CD4-positive, alpha-beta memory T cell (primary cell): ENCODE data around the gene KIF18B. TPM values are rescaled to one million over a fixed set of nuclear protein-coding genes. Genes with fewer than 3 reads are reported as not detected.

Experiments
- CTCF ChIA-PET: fragments of 350-600 bp; sonication (Branson Sonifier 250); formaldehyde crosslinking; loops from one replicate; lab custom pipeline; 2021; ENCODE audit warnings: inconsistent platforms; ENCODE audit not compliant: partially characterized antibody; lab: Charles Lee
- POLR2A ChIA-PET: fragments of 350-600 bp; sonication (Branson Sonifier 250); formaldehyde crosslinking; loops from one replicate; lab custom pipeline; 2021; ENCODE audit not compliant: partially characterized antibody; lab: Charles Lee
- DNase-seq, 5 donors: peaks; one replicate each; pipeline versions ENCODE4 v3.0.0 to v3.0.0-alpha.2; 2020 to 2022; ENCODE audit warnings: mixed read lengths in 1 of 5
- H3K27ac ChIP-seq: one replicate; pipeline ENCODE4 v1.7.0; 2013; ENCODE audit warnings: low read depth, low read length
- H3K27me3 ChIP-seq: 2 replicates; pipeline ENCODE4 v1.7.0; 2013; ENCODE audit warnings: mild to moderate bottlenecking, low read length, moderate library complexity; ENCODE audit not compliant: insufficient read depth
- H3K36me3 ChIP-seq: 2 replicates; pipeline ENCODE4 v1.7.0; 2013; ENCODE audit warnings: mild to moderate bottlenecking, low read length, moderate library complexity; ENCODE audit not compliant: insufficient read depth
- H3K4me1 ChIP-seq: 2 replicates; pipeline ENCODE4 v1.7.0; 2013; ENCODE audit warnings: mild to moderate bottlenecking, low read length, moderate library complexity; ENCODE audit not compliant: insufficient read depth
- H3K4me3 ChIP-seq, 2 donors: one replicate each; pipeline ENCODE4 v1.7.0; 2013; ENCODE audit warnings: low read length in 2 of 2, mild to moderate bottlenecking in 1 of 2
- H3K9me3 ChIP-seq, 2 donors: one replicate each; pipeline ENCODE4 v1.7.0; 2013; ENCODE audit warnings: low read length in 2 of 2, control low read depth in 1 of 2; ENCODE audit not compliant: control insufficient read depth in 1 of 2
- H3K27ac Mint-ChIP-seq, 7 donors: one replicate each; pipeline ENCODE4 v1.8.0; 2020 to 2021; ENCODE audit warnings: mixed read lengths in 7 of 7, mild to moderate bottlenecking in 6 of 7, inconsistent platforms in 3 of 7, moderate library complexity in 3 of 7
- H3K27me3 Mint-ChIP-seq, 2 donors: one replicate each; pipeline ENCODE4 v1.8.0; 2020 to 2021; ENCODE audit warnings: mixed read lengths in 2 of 2
- H3K36me3 Mint-ChIP-seq, 2 donors: one replicate each; pipeline ENCODE4 v1.8.0; 2020 to 2021; ENCODE audit warnings: mixed read lengths in 2 of 2, inconsistent platforms in 1 of 2, mild to moderate bottlenecking in 1 of 2
- H3K4me1 Mint-ChIP-seq, 4 donors: one replicate each; pipeline ENCODE4 v1.8.0; 2020 to 2021; ENCODE audit warnings: mixed read lengths in 4 of 4, mild to moderate bottlenecking in 1 of 4
- H3K4me3 Mint-ChIP-seq, 8 donors: one replicate each; pipeline ENCODE4 v1.8.0; 2020 to 2021; ENCODE audit warnings: mixed read lengths in 8 of 8, mild to moderate bottlenecking in 7 of 8, moderate library complexity in 6 of 8, inconsistent platforms in 3 of 8
- H3K9me3 Mint-ChIP-seq, 8 donors: one replicate each; pipeline ENCODE4 v1.8.0; 2020 to 2021; ENCODE audit warnings: mixed read lengths in 8 of 8, mild to moderate bottlenecking in 5 of 8, inconsistent platforms in 3 of 8, moderate library complexity in 1 of 8
- intact Hi-C: fragments of 100-400 bp; cut with micrococcal nuclease; formaldehyde crosslinking; loops from one replicate; pipeline ENCODE4 v1.15.1; 2023
- polyA plus RNA-seq, 2 donors: library from polyadenylated mRNA; unstranded; fragments of 300-500 nt; fragmentation: Illumina TruSeq; gene quantifications; one replicate each; pipeline ENCODE4 v1.2.3, GENCODE V29; 2021
- total RNA-seq, 2 experiments: library from RNA; stranded (reverse); gene quantifications; one replicate each; pipeline ENCODE4 v1.2.3, GENCODE V29; 2021

The KIF18B gene
- total and polyA plus RNA-seq, 4 experiments from 2014 or later = not detected

GRCh38 chr17:44965481-44966234, 18.1 kb upstream of the KIF18B start:
- Mint-ChIP-seq H3K27me3 (peaks cover 28 to 52% of the 10 kb centered on the region in 2 donors), H3K4me3 (peak overlapping the region in 5 of 8 donors; percentile 18 to 64 (median 53)), H3K4me1 (peaks cover 12 to 44% (median 22%) of the 10 kb centered on the region in 4 donors), H3K27ac (peak overlapping the region in 2 of 7 donors; percentile 49 to 63), H3K36me3 (peaks cover 0 to 5% of the 10 kb centered on the region in 2 donors), H3K9me3 (peaks cover 0 to 3% (median 0%) of the 10 kb centered on the region in 8 donors)
- Histone ChIP-seq H3K27me3 (peaks cover 37% of the 10 kb centered on the region), H3K4me3 (no peak overlapping the region), H3K9me3 (no peaks in the 10 kb centered on the region), H3K36me3 (no peaks in the 10 kb centered on the region), H3K27ac (no peak overlapping the region), H3K4me1 (peaks cover 28% of the 10 kb centered on the region)
- POLR2A ChIA-PET = no interaction called here
- no peak for DNase-seq
- CTCF ChIA-PET = no interaction called here
- intact Hi-C loops = loop anchor here (5.0 to 10.0 kb wide), 2 partner anchors 188 to 841 kb away; partner anchors contain the start of gene HDAC5

GRCh38 chr17:44961921-44962350, 14.4 kb upstream of the KIF18B start:
- POLR2A ChIA-PET = no interaction called here
- Mint-ChIP-seq H3K27ac (no peak overlapping the region), H3K4me1 (peaks cover 3 to 27% (median 6%) of the 10 kb centered on the region in 4 donors), H3K9me3 (no peaks in the 10 kb centered on the region), H3K27me3 (peaks cover 34 to 49% of the 10 kb centered on the region in 2 donors), H3K36me3 (peaks cover 0 to 5% of the 10 kb centered on the region in 2 donors), H3K4me3 (no peak overlapping the region)
- no peak for DNase-seq
- H3K27me3 ChIP-seq = peaks cover 20% of the 10 kb centered on the region
- intact Hi-C loops = loop anchor here (10.0 kb wide), 1 partner anchor 837 kb away; the partner anchor contains the start of gene HDAC5
- peaks cover 10% of the 10 kb centered on the region for H3K4me1 ChIP-seq
- H3K27ac ChIP-seq = no peak overlapping the region
- H3K9me3 ChIP-seq = no peaks in the 10 kb centered on the region
- H3K36me3 ChIP-seq = no peaks in the 10 kb centered on the region
- CTCF ChIA-PET = no interaction called here
- H3K4me3 ChIP-seq = no peak overlapping the region

GRCh38 chr17:44960691-44961090, 13.1 kb upstream of the KIF18B start:
- H3K27ac Mint-ChIP-seq = no peak overlapping the region
- POLR2A ChIA-PET = no interaction called here
- H3K9me3 Mint-ChIP-seq = no peaks in the 10 kb centered on the region
- Histone ChIP-seq H3K4me1 (peaks cover 7% of the 10 kb centered on the region), H3K9me3 (no peaks in the 10 kb centered on the region), H3K27ac (no peak overlapping the region), H3K4me3 (no peak overlapping the region), H3K27me3 (peaks cover 11% of the 10 kb centered on the region), H3K36me3 (no peaks in the 10 kb centered on the region)
- H3K4me3 Mint-ChIP-seq = peak overlapping the region in 1 of 8 donors; percentile 57
- intact Hi-C loops = loop anchor here (10.0 kb wide), 1 partner anchor 836 kb away; the partner anchor contains the start of gene HDAC5
- CTCF ChIA-PET = interaction anchor here (1.0 kb wide), 1 partner anchor 61 kb away, joined by 4 read pairs; no protein-coding TSS in a partner anchor
- H3K36me3 Mint-ChIP-seq = peaks cover 0 to 5% of the 10 kb centered on the region in 2 donors
- peaks cover 0 to 19% (median 2%) of the 10 kb centered on the region in 4 donors for H3K4me1 Mint-ChIP-seq
- no peak for DNase-seq
- peaks cover 27 to 47% of the 10 kb centered on the region in 2 donors for H3K27me3 Mint-ChIP-seq

GRCh38 chr17:44959821-44960531, 12.4 kb upstream of the KIF18B start:
- DNase-seq = no peak
- peak overlapping the region in 2 of 8 donors; percentile 20 to 66 for H3K4me3 Mint-ChIP-seq

GRCh38 chr17:44956998-44957981, 9.7 kb upstream of the KIF18B start:
- H3K36me3 Mint-ChIP-seq = no peaks in the 10 kb centered on the region
- H3K4me3 ChIP-seq = no peak overlapping the region
- POLR2A ChIA-PET = no interaction called here
- peaks cover 5% of the 10 kb centered on the region for H3K27me3 ChIP-seq
- intact Hi-C loops = no loop called here
- no peaks in the 10 kb centered on the region for H3K9me3 ChIP-seq
- DNase-seq = no peak
- H3K36me3 ChIP-seq = no peaks in the 10 kb centered on the region
- peaks cover 7% of the 10 kb centered on the region for H3K4me1 ChIP-seq
- peaks cover 0 to 10% (median 2%) of the 10 kb centered on the region in 4 donors for H3K4me1 Mint-ChIP-seq
- H3K27ac ChIP-seq = no peak overlapping the region
- CTCF ChIA-PET = no interaction called here
- peak overlapping the region in 1 of 7 donors; percentile 16 for H3K27ac Mint-ChIP-seq
- no peaks in the 10 kb centered on the region for H3K9me3 Mint-ChIP-seq
- no peak overlapping the region for H3K4me3 Mint-ChIP-seq
- peaks cover 13 to 27% of the 10 kb centered on the region in 2 donors for H3K27me3 Mint-ChIP-seq

More at GRCh38 chr17:44959821-44960531, 12.4 kb upstream of the KIF18B start:
- Mint-ChIP-seq H3K36me3 (peaks cover 0 to 5% of the 10 kb centered on the region in 2 donors), H3K27ac (no peak overlapping the region), H3K9me3 (no peaks in the 10 kb centered on the region), H3K27me3 (peaks cover 24 to 42% of the 10 kb centered on the region in 2 donors), H3K4me1 (peaks cover 0 to 15% (median 2%) of the 10 kb centered on the region in 4 donors)
- peaks cover 5% of the 10 kb centered on the region for H3K27me3 ChIP-seq
- H3K9me3 ChIP-seq = no peaks in the 10 kb centered on the region
- ChIA-PET CTCF (interaction anchor here (1.0 kb wide), 1 partner anchor 62 kb away, joined by 4 read pairs; no protein-coding TSS in a partner anchor), POLR2A (no interaction called here)
- no peak overlapping the region for H3K27ac ChIP-seq
- H3K36me3 ChIP-seq = no peaks in the 10 kb centered on the region
- H3K4me1 ChIP-seq = peaks cover 7% of the 10 kb centered on the region
- no peak overlapping the region for H3K4me3 ChIP-seq
- intact Hi-C loops = loop anchor here (10.0 kb wide), 1 partner anchor 835 kb away; the partner anchor contains the start of gene HDAC5

GRCh38 chr17:44955674-44956425, 8.3 kb upstream of the KIF18B start:
- Histone ChIP-seq H3K36me3 (no peaks in the 10 kb centered on the region), H3K4me3 (no peak overlapping the region), H3K27me3 (peaks cover 5% of the 10 kb centered on the region), H3K9me3 (no peaks in the 10 kb centered on the region), H3K27ac (no peak overlapping the region), H3K4me1 (peaks cover 7% of the 10 kb centered on the region)
- ChIA-PET POLR2A (no interaction called here), CTCF (interaction anchor here (0.6 to 1.3 kb wide), 4 partner anchors 11 to 313 kb away, joined by 3 to 4 read pairs (median 4); partner anchors contain the start of gene C1QL1)
- no peaks in the 10 kb centered on the region for H3K36me3 Mint-ChIP-seq
- peaks cover 0 to 10% (median 2%) of the 10 kb centered on the region in 4 donors for H3K4me1 Mint-ChIP-seq
- H3K9me3 Mint-ChIP-seq = no peaks in the 10 kb centered on the region
- intact Hi-C loops = no loop called here
- no peak overlapping the region for H3K4me3 Mint-ChIP-seq
- no peak overlapping the region for H3K27ac Mint-ChIP-seq
- no peak for DNase-seq
- H3K27me3 Mint-ChIP-seq = peaks cover 13 to 24% of the 10 kb centered on the region in 2 donors
